ENCODE data around the gene YIPF3. TPM values are rescaled to one million over a fixed set of nuclear protein-coding genes. Genes with fewer than 3 reads are reported as not detected.

Gene YIPF3
- total and polyA plus RNA-seq, 10 of the 15 experiments (the other 5 are each of a cell fraction or from before 2014, with no cell fraction given) = 20.5 to 88.8 (median 44.7) TPM

DNA sequence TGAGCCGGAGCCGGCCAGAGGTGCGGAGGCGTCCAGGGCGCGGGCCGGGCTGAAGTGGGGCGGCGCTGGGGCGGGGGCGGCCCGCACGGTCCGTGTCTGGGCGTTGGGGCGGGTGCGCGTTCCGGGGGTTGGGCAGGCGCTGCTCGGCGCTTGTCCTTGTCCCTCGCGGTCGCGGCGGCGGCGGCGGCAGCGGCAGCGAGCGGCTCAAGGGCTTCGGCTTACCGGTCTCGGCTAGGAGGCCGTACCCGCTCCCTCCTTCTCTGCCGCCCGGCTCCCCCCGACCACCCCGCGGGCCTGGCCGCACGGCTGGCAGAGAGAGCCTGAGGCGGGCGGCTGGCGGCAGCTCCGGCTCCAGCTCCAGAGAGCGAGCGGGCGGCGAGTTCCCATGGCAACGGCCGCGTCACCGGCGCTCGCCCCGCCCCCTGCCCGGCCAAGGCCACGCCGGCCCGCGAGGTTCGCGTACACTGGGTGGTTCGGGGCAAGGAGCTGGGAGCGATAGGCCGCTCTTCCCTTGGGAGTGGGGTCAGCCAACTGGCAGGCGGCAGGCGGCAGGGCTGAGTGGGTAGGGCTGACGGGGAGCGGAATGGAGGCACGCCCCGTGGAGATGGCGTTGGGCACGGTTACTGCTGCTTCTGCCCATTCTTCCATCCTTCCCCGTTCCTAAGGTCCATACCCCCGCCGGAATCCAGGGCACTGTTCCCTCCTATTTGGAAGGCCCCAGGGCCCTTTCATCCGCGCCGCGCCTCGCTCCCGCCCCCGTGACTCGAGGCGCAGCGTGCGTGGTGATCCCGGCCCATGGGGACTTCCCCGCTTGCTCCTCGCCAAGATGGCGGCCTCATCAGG lies 6.5 kb downstream of the YIPF3 start, which contains the start of gene LRRC73 (continued):
- TF ChIP-seq, protein P1, sequence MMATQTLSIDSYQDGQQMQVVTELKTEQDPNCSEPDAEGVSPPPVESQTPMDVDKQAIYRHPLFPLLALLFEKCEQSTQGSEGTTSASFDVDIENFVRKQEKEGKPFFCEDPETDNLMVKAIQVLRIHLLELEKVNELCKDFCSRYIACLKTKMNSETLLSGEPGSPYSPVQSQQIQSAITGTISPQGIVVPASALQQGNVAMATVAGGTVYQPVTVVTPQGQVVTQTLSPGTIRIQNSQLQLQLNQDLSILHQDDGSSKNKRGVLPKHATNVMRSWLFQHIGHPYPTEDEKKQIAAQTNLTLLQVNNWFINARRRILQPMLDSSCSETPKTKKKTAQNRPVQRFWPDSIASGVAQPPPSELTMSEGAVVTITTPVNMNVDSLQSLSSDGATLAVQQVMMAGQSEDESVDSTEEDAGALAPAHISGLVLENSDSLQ (IDR thresholded peaks at IDR 0.05) = no peak
- TF ChIP-seq, protein P2, sequence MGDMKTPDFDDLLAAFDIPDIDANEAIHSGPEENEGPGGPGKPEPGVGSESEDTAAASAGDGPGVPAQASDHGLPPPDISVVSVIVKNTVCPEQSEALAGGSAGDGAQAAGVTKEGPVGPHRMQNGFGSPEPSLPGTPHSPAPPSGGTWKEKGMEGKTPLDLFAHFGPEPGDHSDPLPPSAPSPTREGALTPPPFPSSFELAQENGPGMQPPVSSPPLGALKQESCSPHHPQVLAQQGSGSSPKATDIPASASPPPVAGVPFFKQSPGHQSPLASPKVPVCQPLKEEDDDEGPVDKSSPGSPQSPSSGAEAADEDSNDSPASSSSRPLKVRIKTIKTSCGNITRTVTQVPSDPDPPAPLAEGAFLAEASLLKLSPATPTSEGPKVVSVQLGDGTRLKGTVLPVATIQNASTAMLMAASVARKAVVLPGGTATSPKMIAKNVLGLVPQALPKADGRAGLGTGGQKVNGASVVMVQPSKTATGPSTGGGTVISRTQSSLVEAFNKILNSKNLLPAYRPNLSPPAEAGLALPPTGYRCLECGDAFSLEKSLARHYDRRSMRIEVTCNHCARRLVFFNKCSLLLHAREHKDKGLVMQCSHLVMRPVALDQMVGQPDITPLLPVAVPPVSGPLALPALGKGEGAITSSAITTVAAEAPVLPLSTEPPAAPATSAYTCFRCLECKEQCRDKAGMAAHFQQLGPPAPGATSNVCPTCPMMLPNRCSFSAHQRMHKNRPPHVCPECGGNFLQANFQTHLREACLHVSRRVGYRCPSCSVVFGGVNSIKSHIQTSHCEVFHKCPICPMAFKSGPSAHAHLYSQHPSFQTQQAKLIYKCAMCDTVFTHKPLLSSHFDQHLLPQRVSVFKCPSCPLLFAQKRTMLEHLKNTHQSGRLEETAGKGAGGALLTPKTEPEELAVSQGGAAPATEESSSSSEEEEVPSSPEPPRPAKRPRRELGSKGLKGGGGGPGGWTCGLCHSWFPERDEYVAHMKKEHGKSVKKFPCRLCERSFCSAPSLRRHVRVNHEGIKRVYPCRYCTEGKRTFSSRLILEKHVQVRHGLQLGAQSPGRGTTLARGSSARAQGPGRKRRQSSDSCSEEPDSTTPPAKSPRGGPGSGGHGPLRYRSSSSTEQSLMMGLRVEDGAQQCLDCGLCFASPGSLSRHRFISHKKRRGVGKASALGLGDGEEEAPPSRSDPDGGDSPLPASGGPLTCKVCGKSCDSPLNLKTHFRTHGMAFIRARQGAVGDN (IDR thresholded peaks at IDR 0.05) = 0 out of 2 replicates have a peak, but pooled peaks have one; percentile 38
- TF ChIP-seq POLR2A (IDR thresholded peaks at IDR 0.05; ENCODE audit: low read depth, low read length) = no peak; the same call in 1 of the 2 replicates

Measured in GM12878 (cell line).